Right lobe of liver (tissue), 6 donors: ENCODE measurements around the gene USP50. TPM values are rescaled to one million over a fixed set of nuclear protein-coding genes. Genes with fewer than 3 reads are reported as not detected.
"Not testable (repeated sequence)": the region's sequence is repeated elsewhere in the genome, so short reads cannot be mapped to it uniquely, and the experiment has no call there.

Experiments used
- ATAC-seq, 4 donors: fragments of 200-7000 bp; cut with Tn5 transposase; one replicate each; pipeline ENCODE4 v1.9.1; 2020; ENCODE audit warnings: mild to moderate bottlenecking in 4 of 4, moderate library complexity in 4 of 4
- DNase-seq, 3 donors: peaks; one replicate each; pipeline ENCODE4 v3.0.0-alpha.2; 2020
- H3K27ac ChIP-seq, 3 donors: fragments of 200-600 bp; one replicate each; pipeline ENCODE4 v1.8.0; 2022
- H3K27me3 ChIP-seq, 2 donors: fragments of 200-600 bp; one replicate each; pipeline ENCODE4 v1.8.0; 2022
- H3K36me3 ChIP-seq, 4 donors: fragments of 200-600 bp; sonication (generic) in 1 of 4; one replicate each; pipeline versions ENCODE4 v1.5.1 to v1.8.0; 2017 to 2022; ENCODE audit warnings: control low read depth in 1 of 4
- H3K4me1 ChIP-seq, 4 donors: fragments of 200-600 bp; sonication (generic) in 1 of 4; one replicate each; pipeline versions ENCODE4 v1.5.1 to v1.8.0; 2017 to 2022; ENCODE audit warnings: control low read depth in 1 of 4
- H3K4me3 ChIP-seq, 3 donors: fragments of 200-600 bp; one replicate each; pipeline ENCODE4 v1.8.0; 2022
- H3K9me3 ChIP-seq, 4 donors: fragments of 200-600 bp; sonication (generic) in 1 of 4; one replicate each; pipeline versions ENCODE4 v1.5.1 to v1.8.0; 2017 to 2022; ENCODE audit warnings: control low read depth in 1 of 4
- CTCF ChIP-seq, 4 donors: fragments of 200-600 bp in 3 of 4; fragments of 450-650 bp in 1 of 4; IDR thresholded peaks; one replicate each; pipeline versions ENCODE4 v1.5.1 to v1.8.0; 2016 to 2022; ENCODE audit warnings: antibody characterized with exemption in 4 of 4, mild to moderate bottlenecking in 2 of 4
- POLR2A ChIP-seq: fragments of 450-650 bp; IDR thresholded peaks from one replicate; pipeline ENCODE4 v1.6.1; 2017; ENCODE audit warnings: antibody characterized with exemption, mild to moderate bottlenecking
- WGBS: methylation state at CpG from one replicate; pipeline ENCODE4 v1.1.6; 2018; ENCODE audit warnings: low coverage, low lambda C conversion rate; ENCODE audit not compliant: insufficient coverage; ENCODE audit errors: missing lambda C conversion rate; 5-methylcytosine and 5-hydroxymethylcytosine counted together
- intact Hi-C, 2 donors: fragments of 100-400 bp; cut with DNase I; formaldehyde crosslinking; loops; one replicate each; pipeline versions ENCODE4 v1.11.2 to v1.14.1; 2022
- total RNA-seq, 6 experiments: library from RNA; depleted of rRNA in 2 of 6; stranded (reverse); fragments of >200 nt in 2 of 6; fragmentation: NEBNext Ultra II Directional in 3 of 6; extraction: Animal tissue kit (Norgen Biotek cat#: 25700) in 3 of 6; gene quantifications; one replicate each; pipeline versions ENCODE4 v1.1.0 to v1.2.4, GENCODE V29; 2016 to 2023
- donor health status: DM: no; HTN: yes; CAD: no.
- donor health status: DM: no; HTN: no; CAD: no.
- donor health status: DM: no; HTN: no; CAD: no.
- donor health status: DM: no; HTN: yes; CAD: no.
- donor health status: DM: no; HTN: yes; CAD: no.

The USP50 gene
- total RNA-seq, 6 experiments from 2014 or later: 0.42 to 0.90 (median 0.72) TPM; not detected in 2

DNA sequence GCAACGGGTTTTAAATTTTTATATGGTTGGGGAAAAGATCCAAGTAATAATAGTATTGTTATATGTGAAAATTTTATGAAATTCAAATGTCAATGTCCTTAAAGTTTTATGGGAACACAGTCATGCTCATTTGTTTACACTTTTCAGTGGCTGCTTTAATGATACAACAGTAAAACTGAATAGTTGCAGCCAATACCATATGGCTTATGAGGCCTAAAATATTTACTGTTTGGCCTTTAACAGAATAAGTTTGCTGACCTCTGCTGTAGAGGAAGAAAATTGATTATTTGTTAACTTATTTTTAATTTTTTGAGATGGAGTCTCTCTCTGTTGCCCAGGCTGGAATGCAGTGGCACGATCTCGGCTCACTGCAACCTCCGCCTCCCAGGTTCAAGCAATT, 44.7 kb downstream of the USP50 start:
- ATAC-seq: no peak
- Histone ChIP-seq H3K4me3 (no peak overlapping the region), H3K4me1 (no peaks in the 10 kb centered on the region), H3K9me3 (no peaks in the 10 kb centered on the region), H3K36me3 (peaks cover 3 to 56% (median 21%) of the 10 kb centered on the region in 4 donors), H3K27me3 (no peaks in the 10 kb centered on the region), H3K27ac (no peak overlapping the region)
- no peak for TF ChIP-seq POLR2A
- intact Hi-C loops: no loop called here
- DNase-seq: no peak
- 94% methylated on average over 4 of the region's 4 CpGs for WGBS

GRCh38 chr15:50500352-50500751, 46.1 kb downstream of the USP50 start:
- H3K36me3 ChIP-seq: peaks cover 3 to 70% (median 28%) of the 10 kb centered on the region in 4 donors
- TF ChIP-seq POLR2A: no peak
- no peak for TF ChIP-seq CTCF (IDR thresholded peaks at IDR 0.05)
- intact Hi-C loops: no loop called here
- no peaks in the 10 kb centered on the region for H3K4me1 ChIP-seq
- H3K4me3 ChIP-seq: no peak overlapping the region
- H3K27ac ChIP-seq: no peak overlapping the region
- no peaks in the 10 kb centered on the region for H3K27me3 ChIP-seq
- H3K9me3 ChIP-seq: no peaks in the 10 kb centered on the region
- 63% methylated on average over 3 of the region's 3 CpGs for WGBS
- no peak for ATAC-seq
- DNase-seq: no peak

DNA sequence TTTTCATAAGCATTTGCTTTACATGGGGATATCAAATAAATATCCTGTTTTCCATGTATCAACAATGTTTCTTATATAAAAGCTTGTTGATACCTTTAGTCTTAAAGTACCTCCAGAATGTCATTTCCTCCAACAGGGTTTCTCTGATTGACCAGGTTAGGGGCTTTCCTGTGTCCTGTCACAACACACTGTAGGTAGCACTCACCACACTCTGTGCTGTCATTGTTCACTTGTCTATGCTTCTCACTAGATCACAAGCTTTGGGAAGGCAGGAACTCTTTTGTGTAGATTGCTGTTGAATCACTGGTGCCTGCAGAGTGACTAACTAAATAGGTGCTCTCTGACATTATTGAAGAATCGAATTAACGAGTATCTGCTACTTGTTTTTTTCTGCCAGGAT, 49.8 kb downstream of the USP50 start:
- TF ChIP-seq POLR2A (no peak), CTCF (IDR thresholded peaks at IDR 0.05) (no peak)
- Histone ChIP-seq H3K4me3 (no peak overlapping the region), H3K27ac (no peak overlapping the region), H3K9me3 (no peaks in the 10 kb centered on the region), H3K4me1 (no peaks in the 10 kb centered on the region), H3K27me3 (no peaks in the 10 kb centered on the region), H3K36me3 (peaks cover 5 to 96% (median 47%) of the 10 kb centered on the region in 4 donors)
- ATAC-seq: no peak
- no peak for DNase-seq
- 88% methylated on average over 2 of the region's 2 CpGs for WGBS
- intact Hi-C loops: no loop called here

GRCh38 chr15:50494547-50494946, 51.9 kb downstream of the USP50 start:
- intact Hi-C loops, ATAC-seq, H3K4me1 ChIP-seq, H3K4me3 ChIP-seq, H3K27ac ChIP-seq, H3K27me3 ChIP-seq, H3K9me3 ChIP-seq, DNase-seq: not testable (repeated sequence)
- 80% methylated on average over 1 of the region's 2 CpGs for WGBS
- peaks cover 5 to 100% (median 50%) of the 10 kb centered on the region in 4 donors for H3K36me3 ChIP-seq

DNA sequence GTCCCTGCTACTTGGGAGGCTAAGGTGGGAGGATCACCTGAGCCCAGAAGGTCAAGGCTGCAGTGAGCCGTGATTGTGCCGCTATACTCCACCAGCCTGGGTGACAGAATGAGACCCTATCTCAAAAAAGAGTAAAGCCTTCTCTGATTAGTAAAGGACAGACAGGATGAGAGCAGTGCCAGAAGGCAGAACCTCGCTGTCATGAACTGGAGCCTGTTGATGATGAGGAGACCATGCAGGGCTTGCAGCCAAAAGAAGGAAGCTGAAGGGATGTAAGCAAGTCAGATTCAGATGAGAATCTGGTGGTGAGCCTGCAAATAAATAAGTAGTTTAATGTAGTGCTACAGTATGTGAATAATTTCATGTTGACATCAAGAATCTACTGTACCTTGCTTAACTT, 52.8 kb downstream of the USP50 start:
- no peaks in the 10 kb centered on the region for H3K9me3 ChIP-seq
- ATAC-seq (no peak), DNase-seq (no peak)
- 100% methylated on average over 3 of the region's 3 CpGs for WGBS
- no peaks in the 10 kb centered on the region for H3K4me1 ChIP-seq
- H3K27ac ChIP-seq: no peak overlapping the region
- H3K4me3 ChIP-seq: no peak overlapping the region
- TF ChIP-seq POLR2A: no peak
- no peak for TF ChIP-seq CTCF (IDR thresholded peaks at IDR 0.05)
- intact Hi-C loops: no loop called here
- peaks cover 0 to 97% (median 44%) of the 10 kb centered on the region in 4 donors for H3K36me3 ChIP-seq
- no peaks in the 10 kb centered on the region for H3K27me3 ChIP-seq

DNA sequence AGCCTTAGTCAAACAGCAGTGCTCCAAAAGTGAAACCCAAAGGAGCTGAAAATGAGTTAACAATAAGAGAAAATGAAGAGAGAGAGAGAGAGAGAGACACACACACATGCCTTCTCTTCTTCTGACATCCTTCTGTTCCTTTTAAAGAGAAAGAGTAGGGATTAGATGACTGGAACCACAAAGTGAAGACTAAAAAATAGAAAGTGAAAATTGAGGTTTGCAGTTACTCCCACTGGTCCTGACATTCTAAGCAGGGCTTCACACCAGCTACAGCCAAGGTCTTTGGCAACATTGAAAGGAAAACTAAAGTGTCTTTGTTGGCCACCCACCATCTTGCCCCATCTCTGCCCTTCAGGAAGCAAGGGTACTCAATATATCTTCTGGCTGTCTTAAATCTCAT, 59.2 kb downstream of the USP50 start:
- TF ChIP-seq POLR2A: no peak
- no peak for TF ChIP-seq CTCF (IDR thresholded peaks at IDR 0.05)
- intact Hi-C loops: no loop called here
- no peak for ATAC-seq

More for the DNA sequence above, 59.2 kb downstream of the USP50 start:
- H3K27me3 ChIP-seq: no peaks in the 10 kb centered on the region
- H3K27ac ChIP-seq: no peak overlapping the region
- H3K4me1 ChIP-seq: no peaks in the 10 kb centered on the region
- H3K4me3 ChIP-seq: no peak overlapping the region
- DNase-seq: no peak
- H3K9me3 ChIP-seq: no peaks in the 10 kb centered on the region
- peaks cover 3 to 57% (median 20%) of the 10 kb centered on the region in 4 donors for H3K36me3 ChIP-seq
